ENCODE data around the gene SNF8.

SNF8 gene

DNA sequence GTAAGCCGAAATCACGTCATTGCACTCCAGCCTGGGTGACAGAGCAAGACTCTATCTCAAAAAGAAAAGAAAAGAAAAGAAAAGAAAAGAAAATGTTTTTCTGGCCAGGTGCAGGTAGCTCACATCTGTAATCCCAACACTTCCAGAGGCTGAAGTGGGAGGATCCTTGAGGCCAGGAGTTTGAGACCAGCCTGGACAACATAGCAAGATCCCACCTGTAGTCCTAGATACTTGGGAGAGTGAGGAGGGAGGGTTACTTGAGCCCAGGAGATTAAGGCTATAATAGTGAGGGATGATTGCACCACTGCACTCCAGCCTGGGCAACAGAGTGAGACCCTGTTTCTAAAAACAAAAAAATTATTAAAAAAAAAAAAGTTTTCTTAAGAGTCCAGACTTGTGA, 54.6 kb downstream of the SNF8 start:
- Mint-ChIP-seq H3K27ac (no peak overlapping the region), H3K27me3 (no peaks in the 10 kb centered on the region), H3K4me3 (no peak overlapping the region), H3K36me3 (peaks cover 2% of the 10 kb centered on the region), H3K4me1 (peaks cover 29% of the 10 kb centered on the region), H3K9me3 (no peaks in the 10 kb centered on the region)
- CTCF ChIA-PET: no interaction called here
- DNase-seq: no peak

DNA sequence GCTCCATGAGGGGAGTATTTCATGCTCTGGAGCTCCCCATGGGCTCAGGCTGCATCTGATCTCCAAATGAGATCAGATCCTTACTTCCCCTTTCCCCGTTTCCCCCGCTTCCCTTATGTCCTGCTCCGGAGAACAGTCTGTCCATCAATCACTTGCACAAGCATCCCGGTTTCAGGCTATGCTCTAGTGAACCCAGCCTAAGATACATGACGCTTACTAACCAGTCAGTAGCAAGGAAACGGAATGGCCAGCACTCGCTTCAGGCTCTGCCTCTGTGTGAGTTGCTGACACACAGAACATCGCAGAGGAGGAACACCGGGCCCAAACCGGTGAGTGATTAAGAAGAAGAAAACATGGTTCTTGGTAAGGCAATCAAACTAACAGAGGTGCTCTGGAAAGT, 61.5 kb downstream of the SNF8 start:
- Mint-ChIP-seq H3K36me3 (no peaks in the 10 kb centered on the region), H3K27ac (no peak overlapping the region), H3K9me3 (no peaks in the 10 kb centered on the region), H3K27me3 (peaks cover 25% of the 10 kb centered on the region), H3K4me1 (peaks cover 8% of the 10 kb centered on the region), H3K4me3 (no peak overlapping the region)
- CTCF ChIA-PET: interaction anchor here (0.6 to 11.5 kb wide), 9 partner anchors 53 to 216 kb away, joined by 3 to 505 read pairs (median 4); partner anchors contain the start of gene TTLL6
- DNase-seq: no peak

DNA sequence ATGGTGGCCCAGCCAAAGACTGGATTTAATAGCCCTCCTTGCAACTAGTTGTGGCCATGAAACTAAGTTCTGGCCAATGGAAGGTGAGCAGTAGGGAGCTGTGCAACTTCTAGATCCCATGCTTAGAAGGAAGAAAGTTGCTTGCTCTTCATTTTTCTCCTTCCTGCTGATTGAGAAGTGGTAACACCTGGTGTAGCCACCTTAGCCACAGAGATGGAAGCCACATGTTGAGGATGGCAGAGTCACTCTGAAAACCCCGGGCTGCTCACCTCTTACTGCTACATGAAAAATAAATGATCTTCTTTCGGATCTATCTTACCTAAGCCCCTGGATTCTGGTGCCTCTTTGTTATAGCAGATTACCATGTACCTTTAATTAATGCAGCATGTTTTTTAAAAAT, 62.4 kb downstream of the SNF8 start:
- H3K4me1 Mint-ChIP-seq: peaks cover 12% of the 10 kb centered on the region
- H3K27me3 Mint-ChIP-seq: peaks cover 27% of the 10 kb centered on the region
- H3K4me3 Mint-ChIP-seq: no peak overlapping the region
- CTCF ChIA-PET: interaction anchor here (0.6 to 11.5 kb wide), 5 partner anchors 72 to 1994 kb away, joined by 3 to 505 read pairs (median 3); partner anchors contain the start of gene TTLL6
- peak; percentile 25 for DNase-seq
- no peaks in the 10 kb centered on the region for H3K9me3 Mint-ChIP-seq
- no peaks in the 10 kb centered on the region for H3K36me3 Mint-ChIP-seq
- H3K27ac Mint-ChIP-seq: no peak overlapping the region

Measured in activated naive CD4-positive, alpha-beta T cell treated with anti-CD3 and anti-CD28 coated beads, Interleukin-2, amount 10 ng/mL, durations not matched to agents 7 days and 5 days (primary cell).